CD14-positive monocyte (primary cell): ENCODE data around the gene DCP2. TPM values are rescaled to one million over a fixed set of nuclear protein-coding genes. Genes with fewer than 3 reads are reported as not detected.

Experiments used
- DNase-seq, 3 donors: peaks; one replicate each; pipeline ENCODE4 v3.0.0-alpha.2; 2011 to 2022
- H2AFZ ChIP-seq: 2 replicates; pipeline ENCODE4 v1.6.0; 2012; ENCODE audit warnings: mild to moderate bottlenecking, low read depth, low read length, inconsistent platforms; ENCODE audit not compliant: insufficient read depth, poor library complexity, severe bottlenecking
- H3K27ac ChIP-seq, 2 donors: 1 replicate in 1 of 2; 2 replicates in 1 of 2; pipeline ENCODE4 v1.5.1; 2012 to 2013; ENCODE audit warnings: low read length in 2 of 2, control low read depth in 1 of 2, inconsistent platforms in 1 of 2, low read depth in 1 of 2, mild to moderate bottlenecking in 1 of 2
- H3K27me3 ChIP-seq, 2 donors: one replicate each; pipeline versions ENCODE4 v1.6.0 to v1.6.1; 2011 to 2013; ENCODE audit warnings: low read length in 2 of 2; ENCODE audit not compliant: control insufficient read depth in 2 of 2, insufficient read depth in 2 of 2
- H3K36me3 ChIP-seq, 2 donors: replicated peaks in 1 of 2; 1 replicate in 1 of 2; 2 replicates in 1 of 2; pipeline versions ENCODE4 v1.5.1 to v1.6.1; 2012 to 2013; ENCODE audit warnings: low read length in 2 of 2, control low read depth in 1 of 2, inconsistent platforms in 1 of 2, mild to moderate bottlenecking in 1 of 2; ENCODE audit not compliant: insufficient read depth in 2 of 2, control insufficient read depth in 1 of 2
- H3K4me1 ChIP-seq, 2 donors: 1 replicate in 1 of 2; 2 replicates in 1 of 2; pipeline versions ENCODE4 v1.5.1 to v1.6.1; 2012 to 2013; ENCODE audit warnings: low read length in 2 of 2, control low read depth in 1 of 2, inconsistent platforms in 1 of 2, mild to moderate bottlenecking in 1 of 2, moderate library complexity in 1 of 2; ENCODE audit not compliant: insufficient read depth in 2 of 2, control insufficient read depth in 1 of 2
- H3K4me2 ChIP-seq: replicated peaks from 2 replicates; pipeline ENCODE3; 2012; ENCODE audit warnings: low read length, moderate library complexity, mild to moderate bottlenecking; ENCODE audit not compliant: poor library complexity, severe bottlenecking; ENCODE audit errors: extremely low read depth
- H3K4me3 ChIP-seq, 3 experiments: fragments of 200-600 bp in 1 of 3; sonication (generic) in 1 of 3; replicated peaks in 1 of 3; 1 replicate in 2 of 3; 2 replicates in 1 of 3; pipeline ENCODE4 v1.5.1; 2011 to 2013; ENCODE audit warnings: low read length in 3 of 3, mild to moderate bottlenecking in 3 of 3, control low read depth in 2 of 3, low read depth in 2 of 3, inconsistent platforms in 1 of 3, moderate library complexity in 1 of 3
- H3K79me2 ChIP-seq: 2 replicates; pipeline ENCODE4 v1.6.0; 2012; ENCODE audit warnings: mild to moderate bottlenecking, control low read depth, inconsistent platforms, low read length, moderate library complexity; ENCODE audit not compliant: insufficient read depth
- H3K9ac ChIP-seq: 2 replicates; pipeline ENCODE4 v1.6.0; 2017; ENCODE audit warnings: low read length, mild to moderate bottlenecking; ENCODE audit not compliant: insufficient read depth, poor library complexity, severe bottlenecking
- H3K9me3 ChIP-seq, 2 donors: replicated peaks in 1 of 2; 1 replicate in 1 of 2; 2 replicates in 1 of 2; pipeline versions ENCODE4 v1.5.1 to v1.6.1; 2012 to 2013; ENCODE audit warnings: low read length in 2 of 2, control low read depth in 1 of 2; ENCODE audit not compliant: control insufficient read depth in 1 of 2, insufficient read depth in 1 of 2
- H4K20me1 ChIP-seq: 2 replicates; pipeline ENCODE4 v1.6.0; 2012; ENCODE audit warnings: mild to moderate bottlenecking, low read length, control low read depth, moderate library complexity; ENCODE audit not compliant: insufficient read depth
- H3K27ac Mint-ChIP-seq, 7 donors: one replicate each; pipeline ENCODE4 v1.8.0; 2020; ENCODE audit warnings: mild to moderate bottlenecking in 7 of 7, mixed read lengths in 7 of 7, moderate library complexity in 6 of 7, inconsistent platforms in 2 of 7
- H3K27me3 Mint-ChIP-seq, 3 donors: one replicate each; pipeline ENCODE4 v1.8.0; 2021 to 2022; ENCODE audit warnings: low read depth in 3 of 3, mild to moderate bottlenecking in 3 of 3, mixed read lengths in 3 of 3, moderate library complexity in 3 of 3, inconsistent platforms in 1 of 3
- H3K36me3 Mint-ChIP-seq, 2 donors: one replicate each; pipeline ENCODE4 v1.8.0; 2020; ENCODE audit warnings: mixed read lengths in 2 of 2, inconsistent platforms in 1 of 2, mild to moderate bottlenecking in 1 of 2
- H3K4me1 Mint-ChIP-seq: one replicate; pipeline ENCODE4 v1.8.0; 2020; ENCODE audit warnings: mild to moderate bottlenecking, mixed read lengths
- H3K4me3 Mint-ChIP-seq, 2 donors: one replicate each; pipeline ENCODE4 v1.8.0; 2020; ENCODE audit warnings: mild to moderate bottlenecking in 2 of 2, mixed read lengths in 2 of 2, moderate library complexity in 1 of 2
- H3K9me3 Mint-ChIP-seq, 7 donors: one replicate each; pipeline ENCODE4 v1.8.0; 2020 to 2022; ENCODE audit warnings: mixed read lengths in 7 of 7, mild to moderate bottlenecking in 6 of 7, moderate library complexity in 6 of 7, inconsistent platforms in 2 of 7
- CTCF ChIP-seq: fragments of 200-600 bp; IDR thresholded peaks from one replicate; pipeline ENCODE4 v1.8.0; 2022; ENCODE audit warnings: antibody characterized with exemption, mild to moderate bottlenecking
- WGBS: methylation state at CpG from one replicate; pipeline ENCODE4 v1.1.5; 2013; ENCODE audit warnings: missing lambda C conversion rate; ENCODE audit not compliant: insufficient coverage; 5-methylcytosine and 5-hydroxymethylcytosine counted together
- intact Hi-C, 2 donors: fragments of 100-400 bp; cut with micrococcal nuclease; formaldehyde crosslinking; loops; one replicate each; pipeline versions ENCODE4 v1.15.0 to v1.15.1; 2023
- polyA plus RNA-seq, 3 donors: library from polyadenylated mRNA; depleted of rRNA in 1 of 3; unstranded in 2 of 3; stranded (reverse) in 1 of 3; fragments of 300-500 nt in 2 of 3; fragments of >200 nt in 1 of 3; fragmentation: Illumina TruSeq in 2 of 3; gene quantifications; 1 replicate in 2 of 3; 2 replicates in 1 of 3; pipeline ENCODE4 v1.2.3, GENCODE V29; 2012 to 2021

Gene DCP2
- polyA plus RNA-seq, 3 donors = 24.0 to 62.2 (median 58.9) TPM

GRCh38 chr5:113053511-113053995 is 77.0 kb downstream of the DCP2 start:
- H3K9me3 ChIP-seq = no peaks in the 10 kb centered on the region
- H3K79me2 ChIP-seq = no peaks in the 10 kb centered on the region
- H3K27me3 ChIP-seq = no peaks in the 10 kb centered on the region
- Mint-ChIP-seq H3K36me3 (no peaks in the 10 kb centered on the region), H3K4me1 (peaks cover 29% of the 10 kb centered on the region), H3K27me3 (peaks cover 2 to 7% (median 3%) of the 10 kb centered on the region in 3 donors), H3K4me3 (no peak overlapping the region), H3K9me3 (no peaks in the 10 kb centered on the region), H3K27ac (no peak overlapping the region)
- H4K20me1 ChIP-seq = no peaks in the 10 kb centered on the region
- no peak overlapping the region for H3K4me2 ChIP-seq
- no peaks in the 10 kb centered on the region for H3K36me3 ChIP-seq
- WGBS = 95% methylated on average over 5 of the region's 9 CpGs
- no peak for TF ChIP-seq CTCF
- no peak overlapping the region for H3K9ac ChIP-seq
- peaks cover 20 to 23% of the 10 kb centered on the region in 2 donors for H3K4me1 ChIP-seq
- no peak overlapping the region for H2AFZ ChIP-seq
- no peak overlapping the region for H3K4me3 ChIP-seq
- intact Hi-C loops = no loop called here
- no peak overlapping the region for H3K27ac ChIP-seq
- no peak for DNase-seq

- no peaks in the 10 kb centered on the region for H3K79me2 ChIP-seq
- H3K4me1 Mint-ChIP-seq = peaks cover 30% of the 10 kb centered on the region
- no peaks in the 10 kb centered on the region for H4K20me1 ChIP-seq
- H3K27me3 Mint-ChIP-seq = peaks cover 0 to 9% (median 6%) of the 10 kb centered on the region in 3 donors
- WGBS = 99% methylated on average over 9 of the region's 11 CpGs
- no peak overlapping the region for H3K27ac ChIP-seq
- H3K9ac ChIP-seq = no peak overlapping the region
- no peak overlapping the region for H3K27ac Mint-ChIP-seq
- H3K36me3 ChIP-seq = no peaks in the 10 kb centered on the region
- no peak for TF ChIP-seq CTCF
- no peaks in the 10 kb centered on the region for H3K27me3 ChIP-seq
- no peak overlapping the region for H3K4me3 ChIP-seq
- DNase-seq = no peak
- H3K36me3 Mint-ChIP-seq = no peaks in the 10 kb centered on the region
- H3K4me1 ChIP-seq = peaks cover 15 to 18% of the 10 kb centered on the region in 2 donors
- no peaks in the 10 kb centered on the region for H3K9me3 ChIP-seq
- H2AFZ ChIP-seq = no peak overlapping the region
- no peak overlapping the region for H3K4me2 ChIP-seq
- H3K9me3 Mint-ChIP-seq = no peaks in the 10 kb centered on the region
- intact Hi-C loops = no loop called here
- H3K4me3 Mint-ChIP-seq = no peak overlapping the region
Measured at GRCh38 chr5:113054899-113055298, 78.3 kb downstream of the DCP2 start.
